ENCODE results near the gene MACF1.

DNA sequence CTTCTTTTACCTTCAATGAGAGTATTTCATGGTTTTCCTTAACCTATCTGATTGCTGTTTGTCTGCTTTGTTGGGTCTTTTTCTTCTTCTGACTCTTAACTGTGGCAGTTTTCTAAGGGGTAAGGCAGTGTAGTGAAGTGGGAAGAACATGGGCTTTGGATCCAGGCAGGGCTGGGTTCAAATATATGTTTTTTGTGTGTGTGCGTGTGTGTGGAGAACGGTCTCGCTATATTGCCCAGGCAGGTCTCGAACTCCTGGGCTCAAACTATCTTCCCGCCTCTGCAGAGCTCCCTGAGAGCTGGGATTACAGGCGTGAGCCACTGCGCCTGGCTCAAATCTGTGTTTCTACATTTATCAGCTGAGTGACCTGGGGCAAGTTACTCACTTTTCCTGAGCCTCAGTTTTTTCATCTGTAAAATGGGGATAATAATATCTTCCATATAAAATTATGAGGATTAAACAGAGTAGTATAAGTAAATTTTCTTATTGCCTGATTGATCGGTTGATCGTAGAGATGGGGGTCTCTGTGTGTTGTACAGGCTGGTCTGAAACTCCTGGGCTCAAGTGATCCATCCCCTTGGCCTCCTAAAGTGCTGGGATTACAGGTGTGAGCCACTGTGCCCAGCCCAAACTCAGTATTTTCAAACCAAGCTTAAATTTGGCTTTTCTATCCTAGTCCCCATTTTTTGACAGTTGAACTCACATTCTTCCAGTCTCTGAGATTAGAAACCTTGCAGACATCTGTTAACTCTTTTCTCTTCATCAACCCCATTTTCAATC, 36.0 kb upstream of the MACF1 start:
- TF ChIP-seq, protein P1, sequence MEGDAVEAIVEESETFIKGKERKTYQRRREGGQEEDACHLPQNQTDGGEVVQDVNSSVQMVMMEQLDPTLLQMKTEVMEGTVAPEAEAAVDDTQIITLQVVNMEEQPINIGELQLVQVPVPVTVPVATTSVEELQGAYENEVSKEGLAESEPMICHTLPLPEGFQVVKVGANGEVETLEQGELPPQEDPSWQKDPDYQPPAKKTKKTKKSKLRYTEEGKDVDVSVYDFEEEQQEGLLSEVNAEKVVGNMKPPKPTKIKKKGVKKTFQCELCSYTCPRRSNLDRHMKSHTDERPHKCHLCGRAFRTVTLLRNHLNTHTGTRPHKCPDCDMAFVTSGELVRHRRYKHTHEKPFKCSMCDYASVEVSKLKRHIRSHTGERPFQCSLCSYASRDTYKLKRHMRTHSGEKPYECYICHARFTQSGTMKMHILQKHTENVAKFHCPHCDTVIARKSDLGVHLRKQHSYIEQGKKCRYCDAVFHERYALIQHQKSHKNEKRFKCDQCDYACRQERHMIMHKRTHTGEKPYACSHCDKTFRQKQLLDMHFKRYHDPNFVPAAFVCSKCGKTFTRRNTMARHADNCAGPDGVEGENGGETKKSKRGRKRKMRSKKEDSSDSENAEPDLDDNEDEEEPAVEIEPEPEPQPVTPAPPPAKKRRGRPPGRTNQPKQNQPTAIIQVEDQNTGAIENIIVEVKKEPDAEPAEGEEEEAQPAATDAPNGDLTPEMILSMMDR (IDR thresholded peaks at IDR 0.05) = no peak
- TF ChIP-seq EZH2phosphoT487 (IDR thresholded peaks at IDR 0.05) (no peak), EZH2 (IDR thresholded peaks at IDR 0.05) (no peak)

Data from neural progenitor cell (in vitro differentiated cells).